GM18511 (cell line): ENCODE results near the gene RNF220.

Experiments used
- ATAC-seq: cut with Tn5 transposase; IDR thresholded peaks from one replicate; pipeline ENCODE4 v1.9.1; 2021; ENCODE audit warnings: mild to moderate bottlenecking, moderate library complexity; ENCODE audit not compliant: unreplicated experiment

Gene RNF220

GRCh38 chr1:44605914-44606615 is 201.0 kb downstream of the RNF220 start:
- no peak for ATAC-seq

- no peak for ATAC-seq
These were observed 201.7 kb downstream of the RNF220 start for GRCh38 chr1:44606701-44607281.

- ATAC-seq: no peak
These were observed 203.1 kb downstream of the RNF220 start for GRCh38 chr1:44608141-44608540.

- no peak for ATAC-seq
These were observed 204.3 kb downstream of the RNF220 start for GRCh38 chr1:44609412-44609767.

- ATAC-seq: no peak
These were observed 204.9 kb downstream of the RNF220 start for GRCh38 chr1:44609768-44610526.

- ATAC-seq: no peak
These were observed 205.6 kb downstream of the RNF220 start for GRCh38 chr1:44610527-44611148.

- ATAC-seq: no peak
These were observed 206.4 kb downstream of the RNF220 start for GRCh38 chr1:44611419-44611818.

- ATAC-seq: no peak
These were observed 206.8 kb downstream of the RNF220 start for GRCh38 chr1:44611866-44612265.

GRCh38 chr1:44613941-44614340 is 208.9 kb downstream of the RNF220 start:
- no peak for ATAC-seq

- ATAC-seq: no peak
These were observed 211.4 kb downstream of the RNF220 start for GRCh38 chr1:44616284-44616990.

- no peak for ATAC-seq
These were observed 212.1 kb downstream of the RNF220 start for GRCh38 chr1:44616991-44617702.

GRCh38 chr1:44617703-44618029 is 212.6 kb downstream of the RNF220 start:
- ATAC-seq: no peak

- no peak for ATAC-seq
These were observed 214.3 kb downstream of the RNF220 start for GRCh38 chr1:44619261-44619900.

- ATAC-seq: no peak
These were observed 215.0 kb downstream of the RNF220 start for GRCh38 chr1:44620072-44620471.

GRCh38 chr1:44621841-44622286 is 216.8 kb downstream of the RNF220 start:
- ATAC-seq: no peak

GRCh38 chr1:44624268-44624901 is 219.3 kb downstream of the RNF220 start:
- no peak for ATAC-seq

- ATAC-seq: no peak
These were observed 220.3 kb downstream of the RNF220 start for GRCh38 chr1:44625348-44625747.

GRCh38 chr1:44628962-44629756 is 224.1 kb downstream of the RNF220 start:
- no peak for ATAC-seq

GRCh38 chr1:44630116-44630515 is 225.1 kb downstream of the RNF220 start:
- ATAC-seq: no peak
